A549 treated with ZK216348 at 1 μM for 4 hours (cell line): ENCODE results near the gene BRINP3. TPM values are rescaled to one million over a fixed set of nuclear protein-coding genes. Genes with fewer than 3 reads are reported as not detected.

Experiments used
- total RNA-seq: library from RNA; stranded (reverse); fragments of 200-300 nt; extraction: Qiagen RNA extraction; gene quantifications from 5 replicates; pipeline ENCODE4 v1.2.3, GENCODE V29; 2022; ENCODE audit warnings: low read depth

Gene BRINP3
- not detected in 5 replicates for total RNA-seq

GRCh38 chr1:190477762-190478148, at the start of gene BRINP3:
BRINP3 (minus strand) TSS chr1:190477864.

